ENCODE data around the gene ARHGAP31.

DNA sequence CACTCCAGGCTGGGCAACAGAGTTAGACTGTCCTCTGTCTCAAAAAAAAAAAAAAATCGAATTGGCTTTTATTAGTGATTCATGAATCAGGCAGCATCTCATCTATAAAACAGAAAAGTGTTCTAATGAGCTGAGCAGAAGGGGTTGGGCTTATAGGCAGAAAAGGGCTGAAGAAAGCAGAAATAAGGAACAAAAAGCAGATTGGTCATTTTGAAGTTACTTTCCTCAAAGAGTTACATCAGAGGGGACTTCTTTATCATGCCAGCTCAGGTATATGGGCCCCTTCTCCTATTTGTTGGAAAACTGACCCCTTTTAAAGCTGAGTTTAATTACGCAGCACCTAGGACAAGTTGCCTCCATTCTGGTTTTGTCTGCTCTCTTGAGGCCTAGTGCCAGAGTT is 173.9 kb downstream of the ARHGAP31 start:
- TF ChIP-seq, protein P1, sequence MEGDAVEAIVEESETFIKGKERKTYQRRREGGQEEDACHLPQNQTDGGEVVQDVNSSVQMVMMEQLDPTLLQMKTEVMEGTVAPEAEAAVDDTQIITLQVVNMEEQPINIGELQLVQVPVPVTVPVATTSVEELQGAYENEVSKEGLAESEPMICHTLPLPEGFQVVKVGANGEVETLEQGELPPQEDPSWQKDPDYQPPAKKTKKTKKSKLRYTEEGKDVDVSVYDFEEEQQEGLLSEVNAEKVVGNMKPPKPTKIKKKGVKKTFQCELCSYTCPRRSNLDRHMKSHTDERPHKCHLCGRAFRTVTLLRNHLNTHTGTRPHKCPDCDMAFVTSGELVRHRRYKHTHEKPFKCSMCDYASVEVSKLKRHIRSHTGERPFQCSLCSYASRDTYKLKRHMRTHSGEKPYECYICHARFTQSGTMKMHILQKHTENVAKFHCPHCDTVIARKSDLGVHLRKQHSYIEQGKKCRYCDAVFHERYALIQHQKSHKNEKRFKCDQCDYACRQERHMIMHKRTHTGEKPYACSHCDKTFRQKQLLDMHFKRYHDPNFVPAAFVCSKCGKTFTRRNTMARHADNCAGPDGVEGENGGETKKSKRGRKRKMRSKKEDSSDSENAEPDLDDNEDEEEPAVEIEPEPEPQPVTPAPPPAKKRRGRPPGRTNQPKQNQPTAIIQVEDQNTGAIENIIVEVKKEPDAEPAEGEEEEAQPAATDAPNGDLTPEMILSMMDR (IDR thresholded peaks at IDR 0.05), result no peak
- TF ChIP-seq POLR2A (IDR thresholded peaks at IDR 0.05), result no peak

All from right lobe of liver (tissue), 4 donors.